ENCODE measurements around the gene UCK1.

DNA sequence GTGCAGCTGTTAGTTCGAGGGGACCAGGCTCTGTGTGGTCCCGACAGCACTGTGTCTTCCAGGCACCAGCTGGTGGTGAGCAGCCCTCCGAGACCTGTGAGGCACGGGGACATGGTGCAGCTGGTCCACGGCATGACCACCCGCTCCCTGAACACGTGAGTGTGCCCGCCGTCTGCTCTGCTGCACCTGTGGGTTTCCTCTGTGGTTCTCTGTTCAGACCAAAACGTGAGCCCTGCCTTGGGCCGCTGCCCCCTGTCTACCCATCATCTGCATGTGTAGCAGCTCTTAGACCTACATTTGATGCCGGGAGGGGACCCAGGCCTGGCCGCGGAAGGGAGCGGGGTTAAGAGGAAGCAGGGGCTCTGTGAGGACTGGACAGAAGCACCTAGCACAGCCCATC is 17.9 kb downstream of the UCK1 start:
- TF ChIP-seq, protein P1, sequence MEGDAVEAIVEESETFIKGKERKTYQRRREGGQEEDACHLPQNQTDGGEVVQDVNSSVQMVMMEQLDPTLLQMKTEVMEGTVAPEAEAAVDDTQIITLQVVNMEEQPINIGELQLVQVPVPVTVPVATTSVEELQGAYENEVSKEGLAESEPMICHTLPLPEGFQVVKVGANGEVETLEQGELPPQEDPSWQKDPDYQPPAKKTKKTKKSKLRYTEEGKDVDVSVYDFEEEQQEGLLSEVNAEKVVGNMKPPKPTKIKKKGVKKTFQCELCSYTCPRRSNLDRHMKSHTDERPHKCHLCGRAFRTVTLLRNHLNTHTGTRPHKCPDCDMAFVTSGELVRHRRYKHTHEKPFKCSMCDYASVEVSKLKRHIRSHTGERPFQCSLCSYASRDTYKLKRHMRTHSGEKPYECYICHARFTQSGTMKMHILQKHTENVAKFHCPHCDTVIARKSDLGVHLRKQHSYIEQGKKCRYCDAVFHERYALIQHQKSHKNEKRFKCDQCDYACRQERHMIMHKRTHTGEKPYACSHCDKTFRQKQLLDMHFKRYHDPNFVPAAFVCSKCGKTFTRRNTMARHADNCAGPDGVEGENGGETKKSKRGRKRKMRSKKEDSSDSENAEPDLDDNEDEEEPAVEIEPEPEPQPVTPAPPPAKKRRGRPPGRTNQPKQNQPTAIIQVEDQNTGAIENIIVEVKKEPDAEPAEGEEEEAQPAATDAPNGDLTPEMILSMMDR (IDR thresholded peaks at IDR 0.05): no peak
- no peak for TF ChIP-seq POLR2A (IDR thresholded peaks at IDR 0.05)

Measured in esophagus squamous epithelium (tissue), 4 donors.